HEK293 (cell line): ENCODE data around the gene PDSS1.

Experiments
- CTCF ChIA-PET: fragments of 350-600 bp; formaldehyde crosslinking; extraction: SDS; loops from one replicate; lab custom pipeline; 2021; ENCODE audit warnings: antibody characterized with exemption; lab: Yijun Ruan, JAX
- POLR2A ChIA-PET: fragments of 300-600 bp; formaldehyde crosslinking; extraction: SDS; loops from one replicate; lab custom pipeline; 2020; ENCODE audit warnings: antibody characterized with exemption, inconsistent platforms; lab: Yijun Ruan, JAX
- H3K27ac ChIP-seq: fragments of 200-500 bp; sonication (Bioruptor generic); 2 replicates; pipeline ENCODE4 v1.5.1; 2014; ENCODE audit warnings: low read depth, low read length, control low read depth, inconsistent platforms; ENCODE audit errors: extremely low read depth
- H3K36me3 ChIP-seq, 2 experiments: fragments of 200-500 bp in 1 of 2; sonication (Bioruptor generic) in 1 of 2; 1 replicate in 1 of 2; 2 replicates in 1 of 2; pipeline ENCODE4 v1.5.1; 2014 to 2017; ENCODE audit warnings: inconsistent platforms in 2 of 2, low read length in 2 of 2; ENCODE audit not compliant: control insufficient read depth in 2 of 2, insufficient read depth in 1 of 2
- H3K4me1 ChIP-seq: fragments of 200-500 bp; sonication (Bioruptor generic); 2 replicates; pipeline ENCODE4 v1.5.1; 2014; ENCODE audit warnings: mild to moderate bottlenecking, low read length, inconsistent platforms; ENCODE audit not compliant: control insufficient read depth, insufficient read depth
- H3K4me3 ChIP-seq: 2 replicates; pipeline ENCODE4 v1.5.1; 2011; ENCODE audit warnings: low read depth, mild to moderate bottlenecking, control low read depth, low read length, moderate library complexity
- H3K9me3 ChIP-seq: fragments of 200-500 bp; sonication (Bioruptor generic); 2 replicates; pipeline ENCODE4 v1.5.1; 2014; ENCODE audit warnings: low read depth, low read length, inconsistent platforms; ENCODE audit not compliant: control insufficient read depth, insufficient read depth
- GLIS2 ChIP-seq: fragments of 450-650 bp; formaldehyde crosslinking; IDR thresholded peaks from 2 replicates; pipeline ENCODE4 v1.5.1; 2016; ENCODE audit warnings: missing biosample characterization, missing genetic modification characterization
- KLF16 ChIP-seq: fragments of 450-650 bp; formaldehyde crosslinking; IDR thresholded peaks from 2 replicates; pipeline ENCODE4 v1.5.1; 2017; ENCODE audit warnings: missing biosample characterization, missing genetic modification characterization
- PRDM2 ChIP-seq: fragments of 450-650 bp; formaldehyde crosslinking; IDR thresholded peaks from 2 replicates; pipeline ENCODE4 v1.5.1; 2016; ENCODE audit warnings: missing biosample characterization, missing genetic modification characterization, borderline replicate concordance
- PRDM6 ChIP-seq: fragments of 450-650 bp; formaldehyde crosslinking; IDR thresholded peaks from 2 replicates; pipeline ENCODE4 v1.5.1; 2017; ENCODE audit warnings: missing biosample characterization, missing genetic modification characterization
- WT1 ChIP-seq: fragments of 450-650 bp; formaldehyde crosslinking; IDR thresholded peaks from 2 replicates; pipeline ENCODE4 v1.5.1; 2016; ENCODE audit warnings: missing biosample characterization, missing genetic modification characterization
- ZBTB11 ChIP-seq: fragments of 450-650 bp; formaldehyde crosslinking; conservative IDR thresholded peaks from 2 replicates; pipeline ENCODE4 v1.5.1; 2016; ENCODE audit warnings: low read depth, missing biosample characterization, missing genetic modification characterization
- ZNF169 ChIP-seq: fragments of 450-650 bp; formaldehyde crosslinking; IDR thresholded peaks from 2 replicates; pipeline ENCODE4 v1.5.1; 2016; ENCODE audit warnings: missing biosample characterization, missing genetic modification characterization
- ZNF341 ChIP-seq: fragments of 450-650 bp; formaldehyde crosslinking; IDR thresholded peaks from 2 replicates; pipeline ENCODE4; 2016; ENCODE audit warnings: low read depth, missing biosample characterization, missing genetic modification characterization
- ZNF518A ChIP-seq: fragments of 450-650 bp; formaldehyde crosslinking; conservative IDR thresholded peaks from 2 replicates; pipeline ENCODE4 v1.5.1; 2016; ENCODE audit warnings: low read depth, missing biosample characterization, missing genetic modification characterization
- ZNF621 ChIP-seq: fragments of 450-650 bp; formaldehyde crosslinking; IDR thresholded peaks from 2 replicates; pipeline ENCODE4 v1.5.1; 2017; ENCODE audit warnings: missing biosample characterization, missing genetic modification characterization
- ZNF747 ChIP-seq: fragments of 450-650 bp; formaldehyde crosslinking; IDR thresholded peaks from 2 replicates; pipeline ENCODE4 v1.5.1; 2016; ENCODE audit warnings: missing biosample characterization, missing genetic modification characterization
- ZNF768 ChIP-seq: fragments of 450-650 bp; formaldehyde crosslinking; IDR thresholded peaks from 2 replicates; pipeline ENCODE4 v1.5.1; 2018; ENCODE audit warnings: missing biosample characterization, mild to moderate bottlenecking, missing genetic modification characterization
- ZNF791 ChIP-seq: fragments of 450-650 bp; formaldehyde crosslinking; IDR thresholded peaks from 2 replicates; pipeline ENCODE4 v1.5.1; 2016; ENCODE audit warnings: missing biosample characterization, missing genetic modification characterization
- TF ChIP-seq, protein P1 (sequence below): fragments of 450-650 bp; formaldehyde crosslinking; IDR thresholded peaks from 2 replicates; pipeline ENCODE4 v1.5.1; 2016; ENCODE audit warnings: missing biosample characterization, missing genetic modification characterization

PDSS1 gene

GRCh38 chr10:26730552-26730951 lies 33.1 kb downstream of the PDSS1 start (continued):
- TF ChIP-seq ZNF341 (tag by site-specific recombination) (no peak), ZNF518A (tag by site-specific recombination) (no peak), ZBTB11 (tag by site-specific recombination) (no peak)

DNA sequence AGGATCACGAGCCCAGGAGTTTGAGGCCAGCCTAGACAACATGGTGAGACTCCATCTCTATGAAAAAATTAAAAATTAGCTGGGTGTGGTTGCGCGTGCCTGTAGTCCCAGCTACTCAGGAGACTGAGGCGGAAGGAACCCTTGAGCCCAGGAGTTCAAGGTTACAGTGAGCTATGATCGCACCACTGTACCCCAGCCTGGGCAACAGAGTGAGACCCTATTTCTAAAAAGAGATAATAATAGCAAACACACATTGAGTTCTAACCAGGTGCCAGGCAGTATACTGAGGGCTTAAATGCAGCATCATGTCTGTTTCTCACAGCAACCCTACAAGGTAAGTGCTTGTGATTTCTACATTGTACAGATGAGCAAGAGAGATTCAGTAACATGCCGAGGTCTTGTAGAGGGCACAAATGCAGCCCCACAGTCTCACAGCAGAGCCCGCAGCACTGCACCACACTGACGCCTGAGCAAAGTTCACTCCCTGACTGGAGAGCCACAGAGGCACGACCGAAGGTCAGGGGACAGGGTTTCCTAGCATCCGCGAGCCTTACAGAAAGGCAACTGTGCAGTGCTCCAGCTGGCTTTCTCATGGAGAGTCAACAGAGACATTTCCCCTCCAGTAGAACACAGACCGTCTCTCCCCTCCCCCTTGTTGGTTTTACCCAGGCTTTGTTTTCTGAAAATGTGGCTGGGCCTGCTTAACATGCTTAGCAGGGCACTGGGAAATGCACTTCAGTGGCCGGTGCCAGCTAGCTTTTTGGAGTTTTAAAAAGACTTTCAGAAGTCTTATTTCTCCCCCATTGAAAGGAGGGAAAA lies 36.5 kb downstream of the PDSS1 start:
- ChIA-PET CTCF (interaction anchor here (0.5 to 0.6 kb wide), 2 partner anchors 47 to 150 kb away, joined by 3 to 4 read pairs; no protein-coding TSS in a partner anchor), POLR2A (no interaction called here)
- no peak overlapping the region for H3K27ac ChIP-seq

More for the DNA sequence above, 36.5 kb downstream of the PDSS1 start:
- no peaks in the 10 kb centered on the region for H3K4me1 ChIP-seq
- H3K4me3 ChIP-seq: no peak overlapping the region
- no peak for TF ChIP-seq ZNF747
- TF ChIP-seq GLIS2: no peak
- no peak for TF ChIP-seq PRDM6 (tag by site-specific recombination)
- no peak for TF ChIP-seq WT1 (tag by site-specific recombination)
- TF ChIP-seq ZNF621 (tag by site-specific recombination): no peak
- TF ChIP-seq, protein P1, sequence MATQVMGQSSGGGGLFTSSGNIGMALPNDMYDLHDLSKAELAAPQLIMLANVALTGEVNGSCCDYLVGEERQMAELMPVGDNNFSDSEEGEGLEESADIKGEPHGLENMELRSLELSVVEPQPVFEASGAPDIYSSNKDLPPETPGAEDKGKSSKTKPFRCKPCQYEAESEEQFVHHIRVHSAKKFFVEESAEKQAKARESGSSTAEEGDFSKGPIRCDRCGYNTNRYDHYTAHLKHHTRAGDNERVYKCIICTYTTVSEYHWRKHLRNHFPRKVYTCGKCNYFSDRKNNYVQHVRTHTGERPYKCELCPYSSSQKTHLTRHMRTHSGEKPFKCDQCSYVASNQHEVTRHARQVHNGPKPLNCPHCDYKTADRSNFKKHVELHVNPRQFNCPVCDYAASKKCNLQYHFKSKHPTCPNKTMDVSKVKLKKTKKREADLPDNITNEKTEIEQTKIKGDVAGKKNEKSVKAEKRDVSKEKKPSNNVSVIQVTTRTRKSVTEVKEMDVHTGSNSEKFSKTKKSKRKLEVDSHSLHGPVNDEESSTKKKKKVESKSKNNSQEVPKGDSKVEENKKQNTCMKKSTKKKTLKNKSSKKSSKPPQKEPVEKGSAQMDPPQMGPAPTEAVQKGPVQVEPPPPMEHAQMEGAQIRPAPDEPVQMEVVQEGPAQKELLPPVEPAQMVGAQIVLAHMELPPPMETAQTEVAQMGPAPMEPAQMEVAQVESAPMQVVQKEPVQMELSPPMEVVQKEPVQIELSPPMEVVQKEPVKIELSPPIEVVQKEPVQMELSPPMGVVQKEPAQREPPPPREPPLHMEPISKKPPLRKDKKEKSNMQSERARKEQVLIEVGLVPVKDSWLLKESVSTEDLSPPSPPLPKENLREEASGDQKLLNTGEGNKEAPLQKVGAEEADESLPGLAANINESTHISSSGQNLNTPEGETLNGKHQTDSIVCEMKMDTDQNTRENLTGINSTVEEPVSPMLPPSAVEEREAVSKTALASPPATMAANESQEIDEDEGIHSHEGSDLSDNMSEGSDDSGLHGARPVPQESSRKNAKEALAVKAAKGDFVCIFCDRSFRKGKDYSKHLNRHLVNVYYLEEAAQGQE (tag by site-specific recombination): no peak
- TF ChIP-seq PRDM2: no peak
- no peak for TF ChIP-seq ZNF791 (tag by site-specific recombination)
- no peak for TF ChIP-seq ZNF169 (tag by site-specific recombination)
- TF ChIP-seq KLF16 (tag by site-specific recombination): no peak
- no peak for TF ChIP-seq ZNF768 (tag by site-specific recombination)
- H3K36me3 ChIP-seq: peaks cover 37 to 90% of the 10 kb centered on the region in 2 experiments
- no peaks in the 10 kb centered on the region for H3K9me3 ChIP-seq
